GM23248 (cell line): Measurements from ENCODE around the gene SPP1.

Experiments used
- EZH2 ChIP-seq: fragments of 200-600 bp; sonication (generic); IDR thresholded peaks from 2 replicates; pipeline ENCODE4 v1.6.1; 2018; ENCODE audit warnings: antibody characterized with exemption, mild to moderate bottlenecking; ENCODE audit not compliant: insufficient read depth, poor library complexity, severe bottlenecking
- EZH2phosphoT487 ChIP-seq: fragments of 200-600 bp; sonication (generic); IDR thresholded peaks from 2 replicates; pipeline ENCODE4 v1.6.1; 2018; ENCODE audit warnings: antibody characterized with exemption, moderate library complexity, mild to moderate bottlenecking, low read depth; ENCODE audit not compliant: insufficient read depth

- TF ChIP-seq EZH2 (no peak), EZH2phosphoT487 (no peak)
Observed at GRCh38 chr4:87926554-87927098, 48.9 kb upstream of the SPP1 start.
